H1 (cell line): Measurements from ENCODE around the gene PAX9. TPM values are rescaled to one million over a fixed set of nuclear protein-coding genes. Genes with fewer than 3 reads are reported as not detected.

ENCODE experiments used
- CTCF ChIA-PET: fragments of 300-600 bp; sonication (Branson Sonifier 250); formaldehyde crosslinking; loops from one replicate; lab custom pipeline; 2021; ENCODE audit not compliant: partially characterized antibody; lab: Charles Lee
- POLR2A ChIA-PET: fragments of 300-600 bp; sonication (Branson Sonifier 250); formaldehyde crosslinking; loops from one replicate; lab custom pipeline; 2021; ENCODE audit warnings: inconsistent platforms; ENCODE audit not compliant: partially characterized antibody; lab: Charles Lee
- DNase-seq, 2 experiments: peaks; one replicate each; pipeline versions ENCODE4 v3.0.0 to v3.0.0-alpha.2; 2010 to 2022; ENCODE audit warnings: low spot score in 2 of 2, low read depth in 1 of 2, mixed read lengths in 1 of 2
- FAIRE-seq: peaks from 2 replicates; lab custom pipeline; 2011; peaks lifted over from hg19 to GRCh38; lab: Jason Lieb, UNC
- H2AFZ ChIP-seq: 2 replicates; pipeline ENCODE4 v1.8.1; 2012; ENCODE audit warnings: low read length, inconsistent platforms
- H2AK5ac ChIP-seq: 2 replicates; pipeline ENCODE4 v1.6.1; 2013; ENCODE audit warnings: low read depth, low read length
- H2BK120ac ChIP-seq: replicated peaks from 2 replicates; pipeline ENCODE3; 2013; ENCODE audit warnings: low read depth, low read length, inconsistent platforms
- H2BK12ac ChIP-seq: 2 replicates; pipeline ENCODE4 v1.6.1; 2013; ENCODE audit warnings: low read depth, low read length
- H2BK15ac ChIP-seq: 2 replicates; pipeline ENCODE4 v1.6.1; 2013; ENCODE audit warnings: low read length
- H2BK20ac ChIP-seq: 2 replicates; pipeline ENCODE4 v1.6.1; 2013; ENCODE audit warnings: low read length
- H2BK5ac ChIP-seq: 2 replicates; pipeline ENCODE4 v1.6.1; 2013; ENCODE audit warnings: low read depth, low read length
- H3K14ac ChIP-seq: 2 replicates; pipeline ENCODE4 v1.6.1; 2013; ENCODE audit warnings: inconsistent platforms; ENCODE audit not compliant: insufficient read length
- H3K18ac ChIP-seq: 2 replicates; pipeline ENCODE4 v1.6.1; 2013; ENCODE audit warnings: low read length; ENCODE audit errors: extremely low read depth
- H3K23ac ChIP-seq: 2 replicates; pipeline ENCODE4 v1.6.1; 2013; ENCODE audit warnings: inconsistent platforms; ENCODE audit not compliant: insufficient read length
- H3K23me2 ChIP-seq: 2 replicates; pipeline ENCODE4 v1.6.1; 2013; ENCODE audit warnings: low read depth, low read length
- H3K27ac ChIP-seq: 2 replicates; pipeline ENCODE4 v1.6.1; 2011; ENCODE audit warnings: low read depth, low read length, inconsistent platforms
- H3K27me3 ChIP-seq, 4 experiments: replicated peaks in 1 of 4; 1 replicate in 1 of 4; 2 replicates in 3 of 4; pipeline versions ENCODE4 v1.6.1 to v1.8.1; 2011 to 2013; ENCODE audit warnings: low read length in 3 of 4, mild to moderate bottlenecking in 3 of 4, inconsistent platforms in 2 of 4, mixed read lengths in 2 of 4, moderate library complexity in 1 of 4; ENCODE audit not compliant: control insufficient read depth in 3 of 4, insufficient read depth in 3 of 4; ENCODE audit errors: extremely low read depth in 1 of 4
- H3K36me3 ChIP-seq, 4 experiments: 2 replicates each; pipeline versions ENCODE4 v1.6.1 to v1.8.1; 2011 to 2013; ENCODE audit warnings: mild to moderate bottlenecking in 4 of 4, low read length in 3 of 4, moderate library complexity in 2 of 4, control low read depth in 1 of 4, inconsistent platforms in 1 of 4; ENCODE audit not compliant: insufficient read depth in 4 of 4, control insufficient read depth in 2 of 4
- H3K4ac ChIP-seq: replicated peaks from 2 replicates; pipeline ENCODE3; 2013; ENCODE audit warnings: low read length, low read depth, mixed read lengths, inconsistent platforms; ENCODE audit not compliant: insufficient read length
- H3K4me1 ChIP-seq, 4 experiments: replicated peaks in 1 of 4; 1 replicate in 1 of 4; 2 replicates in 3 of 4; pipeline versions ENCODE4 v1.6.1 to v1.8.1; 2011 to 2013; ENCODE audit warnings: low read length in 3 of 4, inconsistent platforms in 2 of 4, mixed read lengths in 1 of 4; ENCODE audit not compliant: insufficient read depth in 4 of 4, control insufficient read depth in 3 of 4
- H3K4me2 ChIP-seq, 2 experiments: 2 replicates each; pipeline versions ENCODE4 v1.6.1 to v1.8.1; 2011 to 2013; ENCODE audit warnings: low read depth in 2 of 2, low read length in 2 of 2, control low read depth in 1 of 2, inconsistent platforms in 1 of 2, mild to moderate bottlenecking in 1 of 2; ENCODE audit not compliant: insufficient read depth in 1 of 2
- H3K4me3 ChIP-seq, 4 experiments: fragments of 200-600, 300-600 bp in 1 of 4; sonication (generic), shearing (Covaris generic), sonication (Bioruptor Twin) in 1 of 4; 2 replicates each; pipeline versions ENCODE4 v1.5.1 to v1.8.1; 2011 to 2016; ENCODE audit warnings: low read length in 4 of 4, low read depth in 3 of 4, control low read depth in 2 of 4, inconsistent platforms in 2 of 4, mild to moderate bottlenecking in 2 of 4, mixed read lengths in 1 of 4, moderate library complexity in 1 of 4; ENCODE audit not compliant: insufficient read depth in 2 of 4; ENCODE audit errors: extremely low read depth in 1 of 4
- H3K56ac ChIP-seq: replicated peaks from 2 replicates; pipeline ENCODE3; 2013; ENCODE audit warnings: low read depth, mild to moderate bottlenecking, mixed read lengths, low read length, inconsistent platforms; ENCODE audit not compliant: insufficient read length
- H3K79me1 ChIP-seq: 2 replicates; pipeline ENCODE4 v1.6.1; 2013; ENCODE audit warnings: low read depth, low read length, control low read depth
- H3K79me2 ChIP-seq, 2 experiments: 2 replicates each; pipeline versions ENCODE4 v1.6.1 to v1.8.1; 2012 to 2013; ENCODE audit warnings: low read length in 2 of 2, mild to moderate bottlenecking in 2 of 2, inconsistent platforms in 1 of 2; ENCODE audit not compliant: insufficient read depth in 2 of 2, control insufficient read depth in 1 of 2
- H3K9ac ChIP-seq, 4 experiments: replicated peaks in 1 of 4; 1 replicate in 1 of 4; 2 replicates in 3 of 4; pipeline versions ENCODE4 v1.6.1 to v1.8.1; 2011 to 2013; ENCODE audit warnings: low read depth in 3 of 4, low read length in 3 of 4, control low read depth in 2 of 4, mild to moderate bottlenecking in 2 of 4, moderate library complexity in 2 of 4, inconsistent platforms in 1 of 4; ENCODE audit errors: extremely low read depth in 1 of 4
- H3K9me3 ChIP-seq, 2 experiments: 2 replicates each; pipeline versions ENCODE4 v1.6.1 to v1.8.1; 2012 to 2013; ENCODE audit warnings: mild to moderate bottlenecking in 2 of 2, moderate library complexity in 2 of 2, control low read depth in 1 of 2, inconsistent platforms in 1 of 2, low read depth in 1 of 2, low read length in 1 of 2, mixed read lengths in 1 of 2; ENCODE audit not compliant: insufficient read depth in 2 of 2
- H4K20me1 ChIP-seq, 2 experiments: replicated peaks in 1 of 2; 2 replicates each; pipeline versions ENCODE3 to v1.8.1; 2011 to 2013; ENCODE audit warnings: inconsistent platforms in 2 of 2, low read length in 2 of 2, mild to moderate bottlenecking in 1 of 2; ENCODE audit not compliant: insufficient read depth in 2 of 2, control insufficient read depth in 1 of 2
- H4K5ac ChIP-seq: 2 replicates; pipeline ENCODE4 v1.6.1; 2013; ENCODE audit warnings: low read length, low read depth, mixed read lengths, inconsistent platforms; ENCODE audit not compliant: insufficient read length
- H4K8ac ChIP-seq: 2 replicates; pipeline ENCODE4 v1.8.0; 2013; ENCODE audit warnings: mild to moderate bottlenecking, moderate library complexity, low read length, inconsistent platforms; ENCODE audit not compliant: insufficient read depth; ENCODE audit errors: extremely low read depth
- H4K91ac ChIP-seq: replicated peaks from 2 replicates; pipeline ENCODE3; 2013; ENCODE audit warnings: low read length, mixed read lengths, inconsistent platforms; ENCODE audit not compliant: insufficient read length
- KDM1A ChIP-seq: fragments of 200-600, 300-600 bp; sonication (generic); IDR thresholded peaks from 2 replicates; pipeline ENCODE4 v1.7.1; 2016; ENCODE audit warnings: mild to moderate bottlenecking, low read length, borderline replicate concordance
- NRF1 ChIP-seq: IDR thresholded peaks from 2 replicates; pipeline ENCODE4 v1.6.1; 2011; ENCODE audit warnings: mild to moderate bottlenecking, low read depth, low read length, improper control_type of control experiment
- PHF8 ChIP-seq: fragments of 200-600 bp; sonication (generic); conservative IDR thresholded peaks from 2 replicates; pipeline ENCODE4 v1.7.1; 2012; ENCODE audit warnings: low read depth, mild to moderate bottlenecking, inconsistent platforms, low read length, moderate library complexity
- RFX5 ChIP-seq: IDR thresholded peaks from 2 replicates; pipeline ENCODE4 v1.6.1; 2011; ENCODE audit warnings: low read depth, low read length, improper control_type of control experiment, borderline replicate concordance
- YY1 ChIP-seq: IDR thresholded peaks from 2 replicates; pipeline ENCODE4 v1.6.1; 2011; ENCODE audit warnings: low read depth, mild to moderate bottlenecking, low read length
- WGBS, 2 experiments: shearing (Covaris generic) in 1 of 2; methylation state at CpG; one replicate each; pipeline versions ENCODE4 v1.1.6 to v1.1.7; 2013 to 2015; ENCODE audit warnings: low lambda C conversion rate in 2 of 2, mixed read lengths in 2 of 2, inconsistent platforms in 1 of 2, low coverage in 1 of 2, missing lambda C conversion rate in 1 of 2; ENCODE audit not compliant: insufficient replicate concordance in 2 of 2, insufficient coverage in 1 of 2, insufficient read length in 1 of 2; ENCODE audit errors: extremely low coverage in 1 of 2, missing lambda C conversion rate in 1 of 2; 5-methylcytosine and 5-hydroxymethylcytosine counted together
- polyA plus RNA-seq, 7 experiments: library from polyadenylated mRNA; depleted of rRNA in 3 of 7; stranded (reverse) in 5 of 7; unstranded in 2 of 7; fragments of >200 nt in 5 of 7; fragments of 200-250 nt in 2 of 7; gene quantifications; 1 replicate in 5 of 7; 2 replicates in 1 of 7; 4 replicates in 1 of 7; pipeline versions ENCODE4 v1.2.1 to v1.2.3, GENCODE V29; 2011 to 2013; ENCODE audit warnings: missing spikeins in 2 of 7, mixed read lengths in 2 of 7
- total RNA-seq: library from RNA; stranded (reverse); fragmentation: NEBNext Ultra II Directional; extraction: Animal tissue kit (Norgen Biotek cat#: 25700); gene quantifications from 2 replicates; pipeline ENCODE4 v1.2.1, GENCODE V29; 2021
- TF ChIP-seq, protein P1 (sequence below): IDR thresholded peaks from 2 replicates; pipeline ENCODE4 v1.6.1; 2011; ENCODE audit warnings: low read depth, mild to moderate bottlenecking, low read length; ENCODE audit not compliant: insufficient read depth
- TF ChIP-seq, protein P2 (sequence below), 3 experiments: IDR thresholded peaks; 1 replicate in 2 of 3; 2 replicates in 1 of 3; pipeline versions ENCODE4 v1.5.1 to v1.6.1; 2011; ENCODE audit warnings: low read length in 3 of 3, mild to moderate bottlenecking in 3 of 3, inconsistent platforms in 2 of 3, low read depth in 1 of 3, moderate library complexity in 1 of 3; ENCODE audit not compliant: insufficient read depth in 1 of 3; ENCODE audit errors: control extremely low read depth in 1 of 3

PAX9 gene
- total and polyA plus RNA-seq, 2 of the 8 experiments (the other 6 are each of a cell fraction or from before 2014, with no cell fraction given) = 0.05 TPM; not detected in 1

DNA sequence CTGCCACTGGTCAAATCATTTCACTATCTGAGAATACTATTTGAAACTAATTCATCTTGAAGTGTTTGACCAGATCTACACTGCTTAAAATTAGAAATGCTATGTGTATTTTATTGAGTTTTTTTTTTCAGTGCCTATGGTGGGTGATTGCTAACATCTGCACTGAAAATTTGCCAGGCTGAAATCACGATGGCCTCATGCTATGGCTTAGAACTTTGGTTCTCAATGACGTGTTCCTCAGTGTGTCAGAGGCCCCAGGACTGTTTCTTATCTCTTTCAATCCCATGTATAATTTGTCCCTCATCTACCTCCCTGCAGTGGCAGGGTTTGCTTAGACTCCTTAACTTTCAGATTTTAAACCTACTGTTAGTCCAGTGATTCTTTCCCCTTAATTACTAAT lies 43.0 kb upstream of the PAX9 start:
- Histone ChIP-seq H3K18ac (no peak overlapping the region), H3K27ac (no peak overlapping the region), H3K27me3 (no peaks in the 10 kb centered on the region; a peak in 1 of 7 replicates), H3K4me3 (no peak overlapping the region), H4K5ac (no peak overlapping the region), H3K23me2 (peaks cover 2% of the 10 kb centered on the region; the same call in 1 of the 2 replicates), H3K9me3 (no peaks in the 10 kb centered on the region; a peak in 1 of 4 replicates), H3K9ac (no peak overlapping the region), H2BK5ac (no peak overlapping the region), H2AFZ (no peak overlapping the region), H3K14ac (no peak overlapping the region), H3K79me1 (no peaks in the 10 kb centered on the region), H3K4ac (no peak overlapping the region), H2BK20ac (no peak overlapping the region), H3K36me3 (no peaks in the 10 kb centered on the region), H3K4me2 (no peak overlapping the region), H4K91ac (no peak overlapping the region), H3K79me2 (no peaks in the 10 kb centered on the region), H2AK5ac (no peak overlapping the region), H3K23ac (no peak overlapping the region), H3K56ac (no peak overlapping the region), H2BK12ac (no peak overlapping the region), H2BK15ac (no peak overlapping the region), H3K4me1 (no peaks in the 10 kb centered on the region), H4K20me1 (no peaks in the 10 kb centered on the region), H2BK120ac (no peak overlapping the region), H4K8ac (no peak overlapping the region)
- WGBS, 2 experiments = 95% methylated on average over 2 of the region's 2 CpGs; no CpG with 5 or more reads in 1 of the 2 experiments
- FAIRE-seq (no peak), DNase-seq (no peak)
- CTCF ChIA-PET = interaction anchor here (0.7 to 1.5 kb wide), 5 partner anchors 8 to 65 kb away, joined by 3 to 6 read pairs (median 3); no protein-coding TSS in a partner anchor
- POLR2A ChIA-PET = no interaction called here
- no peak for TF ChIP-seq KDM1A
- TF ChIP-seq, protein P1, sequence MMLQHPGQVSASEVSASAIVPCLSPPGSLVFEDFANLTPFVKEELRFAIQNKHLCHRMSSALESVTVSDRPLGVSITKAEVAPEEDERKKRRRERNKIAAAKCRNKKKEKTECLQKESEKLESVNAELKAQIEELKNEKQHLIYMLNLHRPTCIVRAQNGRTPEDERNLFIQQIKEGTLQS = no peak
- TF ChIP-seq NRF1 = no peak
- TF ChIP-seq YY1 = no peak
- TF ChIP-seq RFX5 = no peak
- TF ChIP-seq, protein P2, sequence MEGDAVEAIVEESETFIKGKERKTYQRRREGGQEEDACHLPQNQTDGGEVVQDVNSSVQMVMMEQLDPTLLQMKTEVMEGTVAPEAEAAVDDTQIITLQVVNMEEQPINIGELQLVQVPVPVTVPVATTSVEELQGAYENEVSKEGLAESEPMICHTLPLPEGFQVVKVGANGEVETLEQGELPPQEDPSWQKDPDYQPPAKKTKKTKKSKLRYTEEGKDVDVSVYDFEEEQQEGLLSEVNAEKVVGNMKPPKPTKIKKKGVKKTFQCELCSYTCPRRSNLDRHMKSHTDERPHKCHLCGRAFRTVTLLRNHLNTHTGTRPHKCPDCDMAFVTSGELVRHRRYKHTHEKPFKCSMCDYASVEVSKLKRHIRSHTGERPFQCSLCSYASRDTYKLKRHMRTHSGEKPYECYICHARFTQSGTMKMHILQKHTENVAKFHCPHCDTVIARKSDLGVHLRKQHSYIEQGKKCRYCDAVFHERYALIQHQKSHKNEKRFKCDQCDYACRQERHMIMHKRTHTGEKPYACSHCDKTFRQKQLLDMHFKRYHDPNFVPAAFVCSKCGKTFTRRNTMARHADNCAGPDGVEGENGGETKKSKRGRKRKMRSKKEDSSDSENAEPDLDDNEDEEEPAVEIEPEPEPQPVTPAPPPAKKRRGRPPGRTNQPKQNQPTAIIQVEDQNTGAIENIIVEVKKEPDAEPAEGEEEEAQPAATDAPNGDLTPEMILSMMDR (IDR thresholded peaks at IDR 0.05; ENCODE audit: control extremely low read depth in 1 of 3, insufficient read depth in 1 of 3, low read depth in 1 of 3, low read length in 3 of 3) = no peak
- TF ChIP-seq PHF8 = no peak
